AG04449 (cell line): ENCODE measurements around the gene STOML1.

Experiments
- CTCF ChIA-PET: fragments of 350-600 bp; formaldehyde crosslinking; extraction: SDS; loops from one replicate; lab custom pipeline; 2021; ENCODE audit warnings: antibody characterized with exemption; lab: Yijun Ruan, JAX
- POLR2A ChIA-PET: fragments of 400-600, 350-600 bp; formaldehyde crosslinking; extraction: SDS; loops from one replicate; lab custom pipeline; 2020; ENCODE audit warnings: antibody characterized with exemption, inconsistent platforms; lab: Yijun Ruan, JAX
- DNase-seq: peaks from one replicate; pipeline ENCODE4 v3.0.0-alpha.2; 2010; ENCODE audit warnings: low read depth, low spot score
- H3K4me3 ChIP-seq: 2 replicates; pipeline ENCODE4 v1.5.1; 2011; ENCODE audit warnings: low read depth, mild to moderate bottlenecking, control low read depth, low read length
- CTCF ChIP-seq: IDR thresholded peaks from one replicate; pipeline ENCODE4 v1.5.1; 2011; ENCODE audit warnings: mild to moderate bottlenecking, moderate library complexity, low read length, control low read depth, inconsistent platforms; ENCODE audit not compliant: insufficient read depth; ENCODE audit errors: missing control alignments

STOML1 gene

GRCh38 chr15:73937726-73938125, 54.4 kb downstream of the STOML1 start:
- no peak for DNase-seq
- TF ChIP-seq CTCF: no peak
- CTCF ChIA-PET: interaction anchor here (0.6 to 5.4 kb wide), 5 partner anchors 10 to 301 kb away, joined by 3 to 47 read pairs (median 3); partner anchors contain the start of gene LOXL1
- H3K4me3 ChIP-seq: no peak overlapping the region
- POLR2A ChIA-PET: interaction anchor here (0.8 to 3.3 kb wide), 2 partner anchors 11 to 12 kb away, joined by 3 to 21 read pairs; partner anchors contain the start of gene LOXL1

GRCh38 chr15:73937296-73937695, 54.8 kb downstream of the STOML1 start:
- POLR2A ChIA-PET: interaction anchor here (2.0 to 3.3 kb wide), 2 partner anchors 11 to 20 kb away, joined by 5 to 21 read pairs; partner anchors contain the start of gene LOXL1
- CTCF ChIA-PET: interaction anchor here (0.6 to 5.4 kb wide), 5 partner anchors 9 to 300 kb away, joined by 3 to 47 read pairs (median 3); partner anchors contain the start of gene LOXL1

GRCh38 chr15:73936588-73937290, 55.4 kb downstream of the STOML1 start:
- ChIA-PET POLR2A (interaction anchor here (2.0 to 3.3 kb wide), 2 partner anchors 10 to 20 kb away, joined by 5 to 21 read pairs; partner anchors contain the start of gene LOXL1), CTCF (interaction anchor here (0.6 to 5.4 kb wide), 8 partner anchors 9 to 300 kb away, joined by 3 to 47 read pairs (median 6); partner anchors contain the start of genes LOXL1 and TBC1D21)
- no peak for DNase-seq
- no peak for TF ChIP-seq CTCF
- H3K4me3 ChIP-seq: no peak overlapping the region

More at GRCh38 chr15:73937296-73937695, 54.8 kb downstream of the STOML1 start:
- no peak overlapping the region for H3K4me3 ChIP-seq
- no peak for TF ChIP-seq CTCF
- DNase-seq: no peak

- ChIA-PET CTCF (interaction anchor here (0.7 to 3.0 kb wide), 9 partner anchors 8 to 63 kb away, joined by 3 to 22 read pairs (median 4); partner anchors contain the start of genes LOXL1 and TBC1D21), POLR2A (interaction anchor here (2.0 to 3.3 kb wide), 2 partner anchors 9 to 21 kb away, joined by 5 to 21 read pairs; partner anchors contain the start of gene LOXL1)
- DNase-seq: no peak
- no peak overlapping the region for H3K4me3 ChIP-seq
- peak; percentile 14 for TF ChIP-seq CTCF
These were observed 55.9 kb downstream of the STOML1 start for GRCh38 chr15:73936181-73936580.

- POLR2A ChIA-PET: interaction anchor here (2.0 to 3.3 kb wide), 2 partner anchors 9 to 22 kb away, joined by 5 to 21 read pairs; partner anchors contain the start of gene LOXL1
- no peak for DNase-seq
- no peak overlapping the region for H3K4me3 ChIP-seq
- TF ChIP-seq CTCF: no peak
- CTCF ChIA-PET: interaction anchor here (0.5 to 3.0 kb wide), 11 partner anchors 7 to 1318 kb away, joined by 3 to 22 read pairs (median 3); partner anchors contain the start of genes LOXL1 and TBC1D21
These were observed 56.5 kb downstream of the STOML1 start for GRCh38 chr15:73935547-73935946.
